GM13976 (cell line): ENCODE results near the gene CALR3.
"Not testable (repeated sequence)": the region's sequence is repeated elsewhere in the genome, so short reads cannot be mapped to it uniquely, and the experiment has no call there.

Source experiments
- DNase-seq: peaks from one replicate; pipeline ENCODE4 v3.0.0; 2012; ENCODE audit warnings: low spot score
- CTCF ChIP-seq: IDR thresholded peaks from 2 replicates; pipeline ENCODE4 v1.5.1; 2012; ENCODE audit warnings: borderline replicate concordance, mild to moderate bottlenecking; ENCODE audit not compliant: insufficient read depth; ENCODE audit errors: extremely low read depth, missing control alignments, control extremely low read depth
- in situ Hi-C: fragments of 300-500 bp; cut with MboI; formaldehyde crosslinking; loops from one replicate; pipeline ENCODE4 v1.12.0; 2022; ENCODE audit warnings: low sequenced_read_pairs, mixed read lengths, inconsistent platforms; ENCODE audit not compliant: unreplicated experiment

The CALR3 gene

DNA sequence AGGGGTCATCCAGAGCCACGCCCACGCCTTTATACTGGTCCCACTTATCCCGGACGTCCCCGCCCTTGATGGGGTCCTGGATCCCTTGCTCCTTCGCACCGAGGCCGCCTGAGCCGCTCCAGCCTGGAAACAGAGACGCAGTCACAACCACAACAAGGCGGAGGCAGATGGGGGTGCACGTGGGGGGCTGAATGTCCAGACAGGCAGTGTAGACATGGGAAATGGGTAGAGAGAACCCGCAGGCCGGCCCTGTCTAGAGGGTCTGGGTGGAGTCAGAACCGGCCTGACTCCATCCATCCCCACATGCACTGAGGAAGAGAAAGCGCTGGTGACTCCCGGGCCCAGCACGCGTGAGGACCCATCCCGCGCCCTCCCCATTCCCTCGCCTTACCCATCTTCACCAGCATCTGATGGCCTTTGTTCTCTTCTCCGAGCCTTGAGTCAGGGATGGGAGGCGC is 23.3 kb upstream of the CALR3 start:
- in situ Hi-C loops = no loop called here
- no peak for TF ChIP-seq CTCF
- no peak for DNase-seq

GRCh38 chr19:16518483-16519229 is 22.7 kb upstream of the CALR3 start:
- DNase-seq = no peak
- in situ Hi-C loops = no loop called here
- TF ChIP-seq CTCF = no peak

DNA sequence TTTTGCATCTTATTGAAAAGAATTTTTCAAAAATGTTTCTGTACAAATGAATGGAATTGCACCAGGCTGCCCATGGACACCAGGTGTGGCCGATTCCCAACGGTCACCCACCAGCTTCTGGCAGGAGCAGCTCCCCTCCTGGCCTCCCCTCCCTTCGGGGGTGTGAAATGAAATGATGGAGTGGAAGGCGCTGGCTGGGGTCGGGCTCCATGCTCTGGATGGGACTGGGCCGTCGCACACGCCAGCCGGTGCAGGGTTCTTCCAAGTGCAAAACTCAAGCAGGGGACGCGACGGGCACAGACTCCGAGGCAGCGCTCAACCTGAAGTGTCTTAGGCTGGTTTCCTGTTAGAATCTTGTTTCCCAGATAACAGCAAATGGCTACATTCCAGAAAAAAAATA is 22.1 kb upstream of the CALR3 start:
- TF ChIP-seq CTCF = no peak
- in situ Hi-C loops = no loop called here
- no peak for DNase-seq

GRCh38 chr19:16516923-16517610 is 21.1 kb upstream of the CALR3 start:
- TF ChIP-seq CTCF = no peak
- in situ Hi-C loops = no loop called here
- no peak for DNase-seq

- DNase-seq = no peak
- in situ Hi-C loops = no loop called here
- TF ChIP-seq CTCF = no peak
Observed at GRCh38 chr19:16516381-16516780, 20.4 kb upstream of the CALR3 start.

- TF ChIP-seq CTCF = no peak
- no peak for DNase-seq
- in situ Hi-C loops = no loop called here
Observed at GRCh38 chr19:16514383-16515019, 18.5 kb upstream of the CALR3 start.

DNA sequence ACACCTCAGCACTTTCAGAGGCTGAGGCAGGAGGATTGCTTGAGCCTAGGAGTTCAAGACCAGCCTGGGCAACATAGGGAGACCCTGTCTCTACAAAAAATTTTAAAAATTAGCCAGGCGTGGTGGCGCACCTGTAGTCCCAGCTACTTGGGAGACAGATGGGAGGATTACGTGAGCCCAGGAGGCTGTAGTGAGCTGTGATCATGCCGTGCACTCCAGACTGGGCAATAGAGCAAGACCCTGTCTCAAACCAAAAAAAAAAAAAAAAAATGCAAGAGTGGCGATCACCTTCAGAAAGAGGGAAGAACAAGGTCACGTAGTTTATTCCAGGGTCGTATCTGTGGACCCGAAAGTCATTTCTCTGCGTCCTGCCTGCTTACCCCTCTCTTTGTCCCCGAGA is 16.6 kb upstream of the CALR3 start:
- in situ Hi-C loops, DNase-seq: not testable (repeated sequence)
